ENCODE data around the gene GRIFIN. TPM values are rescaled to one million over a fixed set of nuclear protein-coding genes. Genes with fewer than 3 reads are reported as not detected.

The GRIFIN gene
- total and polyA plus RNA-seq, 9 of the 15 experiments (the other 6 are each of a cell fraction or from before 2014, with no cell fraction given) = not detected

GRCh38 chr7:2451171-2452073 lies 24.8 kb downstream of the GRIFIN start (continued):
- TF ChIP-seq ZMIZ1 (IDR thresholded peaks at IDR 0.05; ENCODE audit: low read depth in 2 of 2, low read length in 2 of 2) = no peak
- no peak for TF ChIP-seq UBTF (IDR thresholded peaks at IDR 0.05; ENCODE audit: borderline replicate concordance in 1 of 2, low read depth in 2 of 2, low read length in 2 of 2)
- TF ChIP-seq SAFB (IDR thresholded peaks at IDR 0.05; ENCODE audit: borderline replicate concordance, low read depth, low read length) = 0 out of 2 replicates have a peak, but pooled peaks have one; percentile 38
- no peak for TF ChIP-seq HES1 (IDR thresholded peaks at IDR 0.05; ENCODE audit: low read depth)
- TF ChIP-seq WHSC1 (IDR thresholded peaks at IDR 0.05; ENCODE audit: low read length) = no peak
- TF ChIP-seq THRAP3 (IDR thresholded peaks at IDR 0.05; ENCODE audit: borderline replicate concordance) = no peak
- peak; percentile 65 for TF ChIP-seq POLR2G (IDR thresholded peaks at IDR 0.05; ENCODE audit: low read depth, low read length)
- TF ChIP-seq RBM39 (optimal IDR thresholded peaks at IDR 0.05; ENCODE audit: low read depth, low read length) = no peak
- TF ChIP-seq ATF6 (CRISPR knock-in tag; IDR thresholded peaks at IDR 0.05) = no peak
- TF ChIP-seq NELFE (IDR thresholded peaks at IDR 0.05; ENCODE audit: insufficient read depth, insufficient read length) = no peak
- no peak for TF ChIP-seq SP2 (IDR thresholded peaks at IDR 0.05; ENCODE audit: extremely low read depth, low read depth, low read length, poor library complexity, severe bottlenecking)
- TF ChIP-seq ZNF764 (CRISPR knock-in tag; IDR thresholded peaks at IDR 0.05; ENCODE audit: low read depth) = no peak
- TF ChIP-seq NFXL1 (CRISPR knock-in tag; IDR thresholded peaks at IDR 0.05) = no peak
- no peak for TF ChIP-seq MBD1 (CRISPR knock-in tag; IDR thresholded peaks at IDR 0.05)
- no peak for TF ChIP-seq FUS (optimal IDR thresholded peaks at IDR 0.05; ENCODE audit: low read depth, low read length)
- no peak for TF ChIP-seq NBN (IDR thresholded peaks at IDR 0.05; ENCODE audit: low read depth)
